Smooth muscle cell (in vitro differentiated cells): Measurements from ENCODE around the gene UGGT2. TPM values are rescaled to one million over a fixed set of nuclear protein-coding genes. Genes with fewer than 3 reads are reported as not detected.
A peak's percentile ranks its signal among the peaks of the same experiment; 100 is the strongest.
"Not testable (repeated sequence)": the region's sequence is repeated elsewhere in the genome, so short reads cannot be mapped to it uniquely, and the experiment has no call there.

ENCODE experiments used
- DNase-seq: peaks from one replicate; lab custom pipeline; 2025; ENCODE audit not compliant: unreplicated experiment; lab: John Stamatoyannopoulos, UW
- H2AFZ ChIP-seq: fragments of 200-600 bp; sonication (generic); 2 replicates; pipeline ENCODE4 v1.6.0; 2016; ENCODE audit warnings: antibody characterized with exemption, low read depth, mild to moderate bottlenecking
- H3F3A ChIP-seq: fragments of 200-600 bp; sonication (generic); 2 replicates; pipeline ENCODE4 v1.6.0; 2017; ENCODE audit warnings: antibody characterized with exemption, low read depth
- H3K27ac ChIP-seq: fragments of 200-600 bp; sonication (generic); 2 replicates; pipeline ENCODE4 v1.5.1; 2016; ENCODE audit warnings: low read depth, mild to moderate bottlenecking
- H3K27me3 ChIP-seq: fragments of 200-600 bp; sonication (generic); 2 replicates; pipeline ENCODE4 v1.6.1; 2016; ENCODE audit warnings: low read depth, mild to moderate bottlenecking
- H3K36me3 ChIP-seq: fragments of 200-600 bp; sonication (generic); 2 replicates; pipeline ENCODE4 v1.5.1; 2016; ENCODE audit warnings: low read depth
- H3K4me1 ChIP-seq: fragments of 200-600 bp; sonication (generic); 2 replicates; pipeline ENCODE4 v1.5.1; 2016; ENCODE audit warnings: low read depth
- H3K4me2 ChIP-seq: fragments of 200-600 bp; sonication (generic); 2 replicates; pipeline ENCODE4 v1.6.0; 2016; ENCODE audit warnings: mild to moderate bottlenecking
- H3K4me3 ChIP-seq: fragments of 200-600 bp; sonication (generic); 2 replicates; pipeline ENCODE4 v1.5.1; 2016; ENCODE audit warnings: mild to moderate bottlenecking
- H3K79me2 ChIP-seq: fragments of 200-600 bp; sonication (generic); 2 replicates; pipeline ENCODE4 v1.6.0; 2016; ENCODE audit warnings: low read depth, mild to moderate bottlenecking
- H3K9ac ChIP-seq: fragments of 200-600 bp; sonication (generic); 2 replicates; pipeline ENCODE4 v1.6.0; 2016; ENCODE audit warnings: low read depth
- H3K9me3 ChIP-seq: fragments of 200-600 bp; sonication (generic); replicated peaks from 2 replicates; pipeline ENCODE4 v1.5.1; 2016; ENCODE audit warnings: low read depth
- H4K20me1 ChIP-seq: fragments of 200-600 bp; sonication (generic); 2 replicates; pipeline ENCODE4 v1.6.0; 2016; ENCODE audit warnings: low read depth
- CTCF ChIP-seq: fragments of 200-600 bp; sonication (generic); IDR thresholded peaks from 2 replicates; pipeline ENCODE4 v1.5.1; 2017; ENCODE audit warnings: borderline replicate concordance, mild to moderate bottlenecking, antibody characterized with exemption; ENCODE audit not compliant: insufficient read depth, poor library complexity, severe bottlenecking
- WGBS: methylation state at CpG from one replicate; pipeline ENCODE4 v1.1.7; 2016; ENCODE audit warnings: low lambda C conversion rate; 5-methylcytosine and 5-hydroxymethylcytosine counted together
- polyA plus RNA-seq: library from polyadenylated mRNA; unstranded; fragments of >200 nt; fragmentation: Nextera tagmentation; extraction: Ambion mirVana; gene quantifications from 2 replicates; pipeline ENCODE4 v1.2.1, GENCODE V29; 2016
- total RNA-seq: library from RNA; depleted of rRNA; stranded (reverse); fragments of >200 nt; gene quantifications from 2 replicates; pipeline ENCODE4 v1.2.3, GENCODE V29; 2014

The UGGT2 gene
- total and polyA plus RNA-seq, 2 experiments from 2014 or later: 27.4 to 67.2 TPM

GRCh38 chr13:95931300-95932025 lies 121.7 kb downstream of the UGGT2 start:
- Histone ChIP-seq H3K4me3 (no peak overlapping the region), H3K4me1 (no peaks in the 10 kb centered on the region), H4K20me1 (no peaks in the 10 kb centered on the region), H2AFZ (no peak overlapping the region), H3K4me2 (no peak overlapping the region), H3K36me3 (peaks cover 32% of the 10 kb centered on the region), H3K9me3 (no peaks in the 10 kb centered on the region), H3F3A (no peaks in the 10 kb centered on the region), H3K27ac (no peak overlapping the region), H3K9ac (no peak overlapping the region), H3K79me2 (no peaks in the 10 kb centered on the region), H3K27me3 (no peaks in the 10 kb centered on the region)
- DNase-seq: no peak
- no peak for TF ChIP-seq CTCF
- WGBS: 93% methylated on average over 31 of the region's 44 CpGs

DNA sequence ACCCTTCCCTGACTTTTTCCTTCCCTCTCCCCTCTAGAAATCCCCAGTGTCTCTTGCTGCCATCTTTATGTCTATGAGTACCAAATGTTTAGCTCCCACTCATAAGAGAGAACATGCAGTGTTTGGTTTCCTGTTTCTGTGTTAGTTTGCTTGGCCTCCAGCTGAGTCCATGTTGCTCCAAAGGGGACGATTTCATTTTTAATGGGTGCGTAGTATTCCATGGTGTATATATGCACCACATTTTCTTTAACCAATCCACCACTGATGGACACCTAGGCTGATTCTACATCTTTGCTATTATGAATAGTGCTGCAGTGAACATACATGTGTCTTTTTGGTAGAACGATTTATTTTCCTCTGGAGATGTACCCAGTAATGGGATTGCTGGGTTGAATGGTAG lies 123.8 kb downstream of the UGGT2 start:
- no peak for DNase-seq
- no peak overlapping the region for H3K9ac ChIP-seq

GRCh38 chr13:95928367-95928906 lies 124.8 kb downstream of the UGGT2 start:
- not testable (repeated sequence) for H2AFZ ChIP-seq, H3K79me2 ChIP-seq, DNase-seq, H3K9me3 ChIP-seq, H3K27me3 ChIP-seq, H4K20me1 ChIP-seq, H3K4me1 ChIP-seq, H3K9ac ChIP-seq, H3K4me3 ChIP-seq, H3F3A ChIP-seq, H3K4me2 ChIP-seq, H3K27ac ChIP-seq
- 93% methylated on average over 25 of the region's 36 CpGs for WGBS
- H3K36me3 ChIP-seq: peaks cover 10% of the 10 kb centered on the region

More for the DNA sequence above, 123.8 kb downstream of the UGGT2 start:
- H3F3A ChIP-seq: no peaks in the 10 kb centered on the region
- H3K9me3 ChIP-seq: no peaks in the 10 kb centered on the region
- no peak overlapping the region for H2AFZ ChIP-seq
- 97% methylated on average over 3 of the region's 3 CpGs for WGBS
- H3K4me2 ChIP-seq: no peak overlapping the region
- no peak overlapping the region for H3K27ac ChIP-seq
- H3K36me3 ChIP-seq: peaks cover 13% of the 10 kb centered on the region
- H3K79me2 ChIP-seq: no peaks in the 10 kb centered on the region
- no peak overlapping the region for H3K4me3 ChIP-seq
- H4K20me1 ChIP-seq: no peaks in the 10 kb centered on the region
- H3K4me1 ChIP-seq: no peaks in the 10 kb centered on the region
- H3K27me3 ChIP-seq: no peaks in the 10 kb centered on the region
- TF ChIP-seq CTCF: no peak

DNA sequence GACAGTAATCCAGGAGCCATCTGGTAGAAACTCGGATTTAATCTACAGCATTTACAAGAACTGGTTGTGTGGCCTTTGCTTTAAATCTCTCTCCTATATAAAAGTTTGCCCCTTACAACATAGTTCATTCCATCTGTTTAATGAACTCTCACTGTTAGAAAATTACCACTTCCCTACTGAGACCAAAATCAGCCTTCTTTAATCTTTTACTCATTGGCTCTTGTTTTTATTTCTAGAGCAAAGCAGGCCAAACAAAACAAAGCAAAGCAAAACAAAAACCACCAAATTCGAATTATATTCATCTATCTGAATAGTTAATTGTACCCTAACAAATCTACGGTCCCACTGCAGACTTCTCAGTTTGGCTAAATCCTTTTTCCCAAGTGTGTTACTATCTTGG lies 127.0 kb downstream of the UGGT2 start:
- no peak overlapping the region for H2AFZ ChIP-seq
- no peak overlapping the region for H3K9ac ChIP-seq
- H3K4me3 ChIP-seq: no peak overlapping the region
- DNase-seq: no peak
- no peaks in the 10 kb centered on the region for H3K9me3 ChIP-seq
- no peaks in the 10 kb centered on the region for H4K20me1 ChIP-seq
- peak overlapping the region; percentile 46 for H3K27ac ChIP-seq
- no peak for TF ChIP-seq CTCF
- no peaks in the 10 kb centered on the region for H3K79me2 ChIP-seq
- H3F3A ChIP-seq: no peaks in the 10 kb centered on the region
- H3K4me2 ChIP-seq: no peak overlapping the region
- WGBS: 55% methylated on average over 3 of the region's 3 CpGs
- H3K4me1 ChIP-seq: no peaks in the 10 kb centered on the region
- H3K36me3 ChIP-seq: no peaks in the 10 kb centered on the region
- H3K27me3 ChIP-seq: no peaks in the 10 kb centered on the region
